ENCODE data around the gene NOTCH4. TPM values are rescaled to one million over a fixed set of nuclear protein-coding genes. Genes with fewer than 3 reads are reported as not detected.

Gene NOTCH4
- total and polyA plus RNA-seq, 9 of the 15 experiments (the other 6 are each of a cell fraction or from before 2014, with no cell fraction given): 0.24 to 4.3 (median 1.7) TPM

- TF ChIP-seq, protein P1, sequence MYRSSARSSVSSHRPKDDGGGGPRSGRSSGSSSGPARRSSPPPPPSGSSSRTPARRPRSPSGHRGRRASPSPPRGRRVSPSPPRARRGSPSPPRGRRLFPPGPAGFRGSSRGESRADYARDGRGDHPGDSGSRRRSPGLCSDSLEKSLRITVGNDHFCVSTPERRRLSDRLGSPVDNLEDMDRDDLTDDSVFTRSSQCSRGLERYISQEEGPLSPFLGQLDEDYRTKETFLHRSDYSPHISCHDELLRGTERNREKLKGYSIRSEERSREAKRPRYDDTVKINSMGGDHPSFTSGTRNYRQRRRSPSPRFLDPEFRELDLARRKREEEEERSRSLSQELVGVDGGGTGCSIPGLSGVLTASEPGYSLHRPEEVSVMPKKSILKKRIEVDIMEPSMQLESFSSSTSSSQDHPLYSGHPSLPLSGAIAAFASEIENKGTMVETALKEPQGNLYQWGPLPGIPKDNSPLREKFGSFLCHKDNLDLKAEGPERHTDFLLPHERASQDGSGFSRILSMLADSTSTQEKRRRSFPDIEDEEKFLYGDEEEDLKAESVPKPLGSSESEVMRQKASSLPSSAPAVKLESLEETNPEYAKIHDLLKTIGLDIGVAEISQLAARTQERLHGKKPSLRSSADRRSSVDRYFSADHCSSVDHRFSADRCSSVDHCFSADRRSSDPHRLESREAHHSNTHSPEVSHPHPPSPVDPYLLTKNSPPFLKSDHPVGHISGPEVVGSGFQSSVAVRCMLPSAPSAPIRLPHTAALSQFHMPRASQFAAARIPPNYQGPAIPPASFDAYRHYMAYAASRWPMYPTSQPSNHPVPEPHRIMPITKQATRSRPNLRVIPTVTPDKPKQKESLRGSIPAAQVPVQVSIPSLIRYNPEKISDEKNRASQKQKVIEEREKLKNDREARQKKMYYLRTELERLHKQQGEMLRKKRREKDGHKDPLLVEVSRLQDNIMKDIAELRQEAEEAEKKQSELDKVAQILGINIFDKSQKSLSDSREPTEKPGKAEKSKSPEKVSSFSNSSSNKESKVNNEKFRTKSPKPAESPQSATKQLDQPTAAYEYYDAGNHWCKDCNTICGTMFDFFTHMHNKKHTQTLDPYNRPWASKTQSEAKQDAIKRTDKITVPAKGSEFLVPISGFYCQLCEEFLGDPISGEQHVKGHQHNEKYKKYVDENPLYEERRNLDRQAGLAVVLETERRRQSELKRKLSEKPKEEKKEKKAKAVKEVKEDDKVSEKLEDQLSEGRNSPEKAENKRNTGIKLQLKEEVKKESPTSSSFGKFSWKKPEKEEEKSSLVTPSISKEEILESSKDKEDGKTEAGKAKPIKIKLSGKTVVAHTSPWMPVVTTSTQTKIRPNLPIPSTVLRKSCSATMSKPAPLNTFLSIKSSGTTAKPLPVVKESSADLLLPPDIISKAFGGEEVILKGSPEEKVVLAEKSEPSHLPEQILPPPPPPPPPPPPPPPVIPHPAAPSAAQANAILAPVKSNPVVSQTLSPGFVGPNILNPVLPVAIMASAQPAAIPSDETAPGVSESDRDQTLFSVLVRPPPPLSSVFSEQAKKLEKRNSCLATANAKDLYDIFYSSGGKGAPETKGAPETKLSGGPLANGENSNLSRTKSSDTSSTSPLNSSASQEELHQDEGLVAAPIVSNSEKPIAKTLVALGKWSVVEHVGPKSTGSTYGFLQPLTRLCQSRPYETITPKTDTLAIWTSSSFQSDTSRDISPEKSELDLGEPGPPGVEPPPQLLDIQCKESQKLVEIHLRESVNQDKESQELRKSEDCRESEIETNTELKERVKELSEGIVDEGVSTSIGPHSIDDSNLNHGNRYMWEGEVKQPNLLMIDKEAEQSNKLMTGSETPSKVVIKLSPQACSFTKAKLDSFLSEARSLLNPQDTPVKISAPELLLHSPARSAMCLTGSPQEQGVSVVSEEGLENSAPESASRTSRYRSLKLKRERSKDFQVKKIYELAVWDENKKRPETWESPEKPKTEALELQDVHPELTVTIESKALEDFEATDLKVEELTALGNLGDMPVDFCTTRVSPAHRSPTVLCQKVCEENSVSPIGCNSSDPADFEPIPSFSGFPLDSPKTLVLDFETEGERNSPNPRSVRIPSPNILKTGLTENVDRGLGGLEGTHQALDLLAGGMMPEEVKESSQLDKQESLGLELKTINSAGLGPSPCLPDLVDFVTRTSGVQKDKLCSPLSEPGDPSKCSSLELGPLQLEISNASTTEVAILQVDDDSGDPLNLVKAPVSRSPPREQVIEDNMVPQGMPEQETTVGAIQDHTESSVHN (IDR thresholded peaks at IDR 0.05; ENCODE audit: borderline replicate concordance in 1 of 2, low read depth in 1 of 2): 0 out of 4 replicates have a peak, but pooled peaks of 1 of the 2 experiments have one; percentile 32
- TF ChIP-seq RBBP5 (IDR thresholded peaks at IDR 0.05; ENCODE audit: borderline replicate concordance, insufficient read depth, low read length, poor library complexity, severe bottlenecking) (no peak), CXXC5 (CRISPR knock-in tag; IDR thresholded peaks at IDR 0.05) (peak; percentile 27; the same call in 1 of the 2 replicates), RFX5 (IDR thresholded peaks at IDR 0.05; ENCODE audit: low read depth, low read length) (no peak), SRSF7 (optimal IDR thresholded peaks at IDR 0.05; ENCODE audit: low read depth, low read length) (no peak), NR2F6 (CRISPR knock-in tag; IDR thresholded peaks at IDR 0.05) (0 out of 2 replicates have a peak, but pooled peaks have one; percentile 69)
- TF ChIP-seq, protein P2, sequence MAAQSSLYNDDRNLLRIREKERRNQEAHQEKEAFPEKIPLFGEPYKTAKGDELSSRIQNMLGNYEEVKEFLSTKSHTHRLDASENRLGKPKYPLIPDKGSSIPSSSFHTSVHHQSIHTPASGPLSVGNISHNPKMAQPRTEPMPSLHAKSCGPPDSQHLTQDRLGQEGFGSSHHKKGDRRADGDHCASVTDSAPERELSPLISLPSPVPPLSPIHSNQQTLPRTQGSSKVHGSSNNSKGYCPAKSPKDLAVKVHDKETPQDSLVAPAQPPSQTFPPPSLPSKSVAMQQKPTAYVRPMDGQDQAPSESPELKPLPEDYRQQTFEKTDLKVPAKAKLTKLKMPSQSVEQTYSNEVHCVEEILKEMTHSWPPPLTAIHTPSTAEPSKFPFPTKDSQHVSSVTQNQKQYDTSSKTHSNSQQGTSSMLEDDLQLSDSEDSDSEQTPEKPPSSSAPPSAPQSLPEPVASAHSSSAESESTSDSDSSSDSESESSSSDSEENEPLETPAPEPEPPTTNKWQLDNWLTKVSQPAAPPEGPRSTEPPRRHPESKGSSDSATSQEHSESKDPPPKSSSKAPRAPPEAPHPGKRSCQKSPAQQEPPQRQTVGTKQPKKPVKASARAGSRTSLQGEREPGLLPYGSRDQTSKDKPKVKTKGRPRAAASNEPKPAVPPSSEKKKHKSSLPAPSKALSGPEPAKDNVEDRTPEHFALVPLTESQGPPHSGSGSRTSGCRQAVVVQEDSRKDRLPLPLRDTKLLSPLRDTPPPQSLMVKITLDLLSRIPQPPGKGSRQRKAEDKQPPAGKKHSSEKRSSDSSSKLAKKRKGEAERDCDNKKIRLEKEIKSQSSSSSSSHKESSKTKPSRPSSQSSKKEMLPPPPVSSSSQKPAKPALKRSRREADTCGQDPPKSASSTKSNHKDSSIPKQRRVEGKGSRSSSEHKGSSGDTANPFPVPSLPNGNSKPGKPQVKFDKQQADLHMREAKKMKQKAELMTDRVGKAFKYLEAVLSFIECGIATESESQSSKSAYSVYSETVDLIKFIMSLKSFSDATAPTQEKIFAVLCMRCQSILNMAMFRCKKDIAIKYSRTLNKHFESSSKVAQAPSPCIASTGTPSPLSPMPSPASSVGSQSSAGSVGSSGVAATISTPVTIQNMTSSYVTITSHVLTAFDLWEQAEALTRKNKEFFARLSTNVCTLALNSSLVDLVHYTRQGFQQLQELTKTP (IDR thresholded peaks at IDR 0.05; ENCODE audit: low read depth in 1 of 2, partially characterized antibody in 2 of 2): peak in 1 of 2 experiments; percentile 55
- TF ChIP-seq, protein P3, sequence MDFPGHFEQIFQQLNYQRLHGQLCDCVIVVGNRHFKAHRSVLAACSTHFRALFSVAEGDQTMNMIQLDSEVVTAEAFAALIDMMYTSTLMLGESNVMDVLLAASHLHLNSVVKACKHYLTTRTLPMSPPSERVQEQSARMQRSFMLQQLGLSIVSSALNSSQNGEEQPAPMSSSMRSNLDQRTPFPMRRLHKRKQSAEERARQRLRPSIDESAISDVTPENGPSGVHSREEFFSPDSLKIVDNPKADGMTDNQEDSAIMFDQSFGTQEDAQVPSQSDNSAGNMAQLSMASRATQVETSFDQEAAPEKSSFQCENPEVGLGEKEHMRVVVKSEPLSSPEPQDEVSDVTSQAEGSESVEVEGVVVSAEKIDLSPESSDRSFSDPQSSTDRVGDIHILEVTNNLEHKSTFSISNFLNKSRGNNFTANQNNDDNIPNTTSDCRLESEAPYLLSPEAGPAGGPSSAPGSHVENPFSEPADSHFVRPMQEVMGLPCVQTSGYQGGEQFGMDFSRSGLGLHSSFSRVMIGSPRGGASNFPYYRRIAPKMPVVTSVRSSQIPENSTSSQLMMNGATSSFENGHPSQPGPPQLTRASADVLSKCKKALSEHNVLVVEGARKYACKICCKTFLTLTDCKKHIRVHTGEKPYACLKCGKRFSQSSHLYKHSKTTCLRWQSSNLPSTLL (IDR thresholded peaks at IDR 0.05): no peak
These were observed 33.6 kb downstream of the NOTCH4 start, which contains the start of gene PBX2 (continued) for GRCh38 chr6:32190054-32190851.

Measured in K562 (cell line).